HEK293T (cell line): ENCODE results near the gene PLD5.

ENCODE experiments used
- ARNT ChIP-seq: fragments of 450-650 bp; IDR thresholded peaks from 2 replicates; pipeline ENCODE4 v1.6.1; 2017; ENCODE audit warnings: mild to moderate bottlenecking
- BHLHE40 ChIP-seq: fragments of 450-650 bp; IDR thresholded peaks from 2 replicates; pipeline ENCODE4 v1.6.1; 2016; ENCODE audit warnings: mild to moderate bottlenecking, moderate library complexity, borderline replicate concordance
- ELF4 ChIP-seq: fragments of 450-650 bp; IDR thresholded peaks from 2 replicates; pipeline ENCODE4 v1.6.1; 2017; ENCODE audit warnings: antibody characterized with exemption
- FOXA1 ChIP-seq: fragments of 450-650 bp; IDR thresholded peaks from 2 replicates; pipeline ENCODE4 v1.6.1; 2016; ENCODE audit warnings: mild to moderate bottlenecking
- FOXM1 ChIP-seq: fragments of 450-650 bp; IDR thresholded peaks from 2 replicates; pipeline ENCODE4 v1.6.1; 2017; ENCODE audit warnings: mild to moderate bottlenecking, borderline replicate concordance
- PKNOX1 ChIP-seq: fragments of 450-650 bp; IDR thresholded peaks from 2 replicates; pipeline ENCODE4 v1.6.1; 2016
- SP1 ChIP-seq: fragments of 450-650 bp; IDR thresholded peaks from 2 replicates; pipeline ENCODE4 v1.6.1; 2017

- TF ChIP-seq PKNOX1 (no peak), SP1 (no peak), BHLHE40 (no peak), ELF4 (no peak), FOXM1 (no peak), FOXA1 (no peak), ARNT (no peak)
These were observed 56.8 kb downstream of the PLD5 start for GRCh38 chr1:242467556-242468145.
